ENCODE measurements around the gene CACYBP. TPM values are rescaled to one million over a fixed set of nuclear protein-coding genes. Genes with fewer than 3 reads are reported as not detected.

CACYBP gene
- total RNA-seq, 1 donor from 2014 or later, result 95.0 TPM

DNA sequence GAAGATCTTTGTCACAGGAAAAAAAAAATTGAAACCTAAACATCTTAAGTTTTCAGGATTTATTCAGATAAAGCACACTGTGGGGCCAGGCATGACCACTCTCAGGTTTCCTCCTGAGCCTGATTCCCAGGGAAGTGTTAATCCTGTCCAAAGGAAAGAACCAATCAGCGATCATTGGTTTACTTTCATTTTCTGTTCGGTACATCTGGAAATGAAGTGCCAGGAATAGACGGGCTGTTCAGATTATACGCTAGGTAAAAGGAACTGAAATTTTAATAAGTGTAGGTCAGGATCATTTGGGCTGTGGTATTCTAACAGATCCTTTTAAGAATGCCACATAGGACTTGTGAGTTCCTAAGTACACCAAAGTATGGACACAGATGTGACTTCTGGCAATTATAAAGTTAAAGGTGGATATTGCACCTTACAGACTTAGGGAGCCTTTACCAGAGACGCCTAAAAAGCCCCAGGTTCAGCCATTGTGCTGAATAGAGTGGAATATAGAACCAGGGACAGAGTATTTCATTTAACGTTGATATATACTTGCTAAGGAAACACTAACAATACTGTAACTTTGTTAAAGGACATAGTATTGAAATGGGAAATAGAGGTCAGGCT, 9.3 kb upstream of the CACYBP start:
- no peak overlapping the region for H3K4me3 Mint-ChIP-seq (ENCODE audit: unreplicated experiment)
- H3K4me1 Mint-ChIP-seq (ENCODE audit: low read depth, unreplicated experiment), result no peaks in the 10 kb centered on the region
- no peak for FAIRE-seq
- Histone ChIP-seq H3K4me3 (ENCODE audit: insufficient read depth, low read depth, low read length) (no peak overlapping the region), H3K79me2 (ENCODE audit: insufficient read depth, low read length) (no peaks in the 10 kb centered on the region), H4K20me1 (ENCODE audit: insufficient read depth, low read length) (no peaks in the 10 kb centered on the region), H3K4me1 (ENCODE audit: insufficient read depth, low read length) (peaks cover 4% of the 10 kb centered on the region), H3K27me3 (ENCODE audit: insufficient read depth, low read length) (no peaks in the 10 kb centered on the region), H3K9ac (ENCODE audit: low read length) (no peak overlapping the region), H3K4me2 (ENCODE audit: low read length) (no peak overlapping the region), H3K9me3 (ENCODE audit: insufficient read depth, low read depth, low read length) (no peaks in the 10 kb centered on the region), H3K27ac (ENCODE audit: low read depth, low read length) (no peak overlapping the region), H2AFZ (ENCODE audit: low read depth, low read length) (no peak overlapping the region), H3K36me3 (ENCODE audit: insufficient read depth, low read length) (no peaks in the 10 kb centered on the region)
- peaks cover 3% of the 10 kb centered on the region for H3K36me3 Mint-ChIP-seq (ENCODE audit: low read depth, unreplicated experiment)
- no peaks in the 10 kb centered on the region for H3K27me3 Mint-ChIP-seq (ENCODE audit: low read depth, unreplicated experiment)
- no peak for TF ChIP-seq EZH2 (IDR thresholded peaks at IDR 0.05; ENCODE audit: insufficient read depth, low read length)
- TF ChIP-seq, protein P1, sequence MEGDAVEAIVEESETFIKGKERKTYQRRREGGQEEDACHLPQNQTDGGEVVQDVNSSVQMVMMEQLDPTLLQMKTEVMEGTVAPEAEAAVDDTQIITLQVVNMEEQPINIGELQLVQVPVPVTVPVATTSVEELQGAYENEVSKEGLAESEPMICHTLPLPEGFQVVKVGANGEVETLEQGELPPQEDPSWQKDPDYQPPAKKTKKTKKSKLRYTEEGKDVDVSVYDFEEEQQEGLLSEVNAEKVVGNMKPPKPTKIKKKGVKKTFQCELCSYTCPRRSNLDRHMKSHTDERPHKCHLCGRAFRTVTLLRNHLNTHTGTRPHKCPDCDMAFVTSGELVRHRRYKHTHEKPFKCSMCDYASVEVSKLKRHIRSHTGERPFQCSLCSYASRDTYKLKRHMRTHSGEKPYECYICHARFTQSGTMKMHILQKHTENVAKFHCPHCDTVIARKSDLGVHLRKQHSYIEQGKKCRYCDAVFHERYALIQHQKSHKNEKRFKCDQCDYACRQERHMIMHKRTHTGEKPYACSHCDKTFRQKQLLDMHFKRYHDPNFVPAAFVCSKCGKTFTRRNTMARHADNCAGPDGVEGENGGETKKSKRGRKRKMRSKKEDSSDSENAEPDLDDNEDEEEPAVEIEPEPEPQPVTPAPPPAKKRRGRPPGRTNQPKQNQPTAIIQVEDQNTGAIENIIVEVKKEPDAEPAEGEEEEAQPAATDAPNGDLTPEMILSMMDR (IDR thresholded peaks at IDR 0.05; ENCODE audit: insufficient read depth, low read depth, low read length), result no peak
- H3K9me3 Mint-ChIP-seq (ENCODE audit: unreplicated experiment), result no peaks in the 10 kb centered on the region
- no peak for DNase-seq (ENCODE audit: low read depth)
- no peak overlapping the region for H3K27ac Mint-ChIP-seq (ENCODE audit: unreplicated experiment)

GRCh38 chr1:174991473-174991872, 8.3 kb upstream of the CACYBP start:
- no peak overlapping the region for H3K4me3 ChIP-seq (ENCODE audit: insufficient read depth, low read depth, low read length)
- H3K9me3 ChIP-seq (ENCODE audit: insufficient read depth, low read depth, low read length), result no peaks in the 10 kb centered on the region
- H3K79me2 ChIP-seq (ENCODE audit: insufficient read depth, low read length), result no peaks in the 10 kb centered on the region
- peaks cover 3% of the 10 kb centered on the region for H3K4me1 Mint-ChIP-seq (ENCODE audit: low read depth, unreplicated experiment)
- DNase-seq (ENCODE audit: low read depth) (peak; percentile 22), FAIRE-seq (no peak)
- no peak overlapping the region for H3K4me3 Mint-ChIP-seq (ENCODE audit: unreplicated experiment)
- H3K27ac ChIP-seq (ENCODE audit: low read depth, low read length), result no peak overlapping the region
- no peaks in the 10 kb centered on the region for H3K27me3 Mint-ChIP-seq (ENCODE audit: low read depth, unreplicated experiment)
- no peak overlapping the region for H2AFZ ChIP-seq (ENCODE audit: low read depth, low read length)
- no peaks in the 10 kb centered on the region for H3K9me3 Mint-ChIP-seq (ENCODE audit: unreplicated experiment)
- TF ChIP-seq, protein P1 (IDR thresholded peaks at IDR 0.05; ENCODE audit: insufficient read depth, low read depth, low read length), result no peak
- TF ChIP-seq EZH2 (IDR thresholded peaks at IDR 0.05; ENCODE audit: insufficient read depth, low read length), result no peak
- no peak overlapping the region for H3K27ac Mint-ChIP-seq (ENCODE audit: unreplicated experiment)
- no peak overlapping the region for H3K4me2 ChIP-seq (ENCODE audit: low read length)
- no peaks in the 10 kb centered on the region for H3K27me3 ChIP-seq (ENCODE audit: insufficient read depth, low read length)
- peaks cover 3% of the 10 kb centered on the region for H3K36me3 Mint-ChIP-seq (ENCODE audit: low read depth, unreplicated experiment)
- H3K4me1 ChIP-seq (ENCODE audit: insufficient read depth, low read length), result peaks cover 11% of the 10 kb centered on the region
- H3K36me3 ChIP-seq (ENCODE audit: insufficient read depth, low read length), result no peaks in the 10 kb centered on the region
- no peaks in the 10 kb centered on the region for H4K20me1 ChIP-seq (ENCODE audit: insufficient read depth, low read length)
- H3K9ac ChIP-seq (ENCODE audit: low read length), result no peak overlapping the region

- H4K20me1 ChIP-seq (ENCODE audit: insufficient read depth, low read length), result no peaks in the 10 kb centered on the region
- Mint-ChIP-seq H3K36me3 (ENCODE audit: low read depth, unreplicated experiment) (no peaks in the 10 kb centered on the region), H3K27ac (ENCODE audit: unreplicated experiment) (no peak overlapping the region), H3K27me3 (ENCODE audit: low read depth, unreplicated experiment) (no peaks in the 10 kb centered on the region), H3K4me1 (ENCODE audit: low read depth, unreplicated experiment) (peaks cover 4% of the 10 kb centered on the region), H3K9me3 (ENCODE audit: unreplicated experiment) (no peaks in the 10 kb centered on the region), H3K4me3 (ENCODE audit: unreplicated experiment) (no peak overlapping the region)
- no peak overlapping the region for H3K9ac ChIP-seq (ENCODE audit: low read length)
- FAIRE-seq (no peak), DNase-seq (ENCODE audit: low read depth) (no peak)
- no peak overlapping the region for H2AFZ ChIP-seq (ENCODE audit: low read depth, low read length)
- no peak overlapping the region for H3K27ac ChIP-seq (ENCODE audit: low read depth, low read length)
- H3K27me3 ChIP-seq (ENCODE audit: insufficient read depth, low read length), result no peaks in the 10 kb centered on the region
- no peak for TF ChIP-seq EZH2 (IDR thresholded peaks at IDR 0.05; ENCODE audit: insufficient read depth, low read length)
- TF ChIP-seq, protein P1 (IDR thresholded peaks at IDR 0.05; ENCODE audit: insufficient read depth, low read depth, low read length), result no peak
- no peak overlapping the region for H3K4me3 ChIP-seq (ENCODE audit: insufficient read depth, low read depth, low read length)
- H3K4me2 ChIP-seq (ENCODE audit: low read length), result no peak overlapping the region
- peaks cover 19% of the 10 kb centered on the region for H3K4me1 ChIP-seq (ENCODE audit: insufficient read depth, low read length)
- H3K9me3 ChIP-seq (ENCODE audit: insufficient read depth, low read depth, low read length), result no peaks in the 10 kb centered on the region
- no peaks in the 10 kb centered on the region for H3K36me3 ChIP-seq (ENCODE audit: insufficient read depth, low read length)
- peaks cover 2% of the 10 kb centered on the region for H3K79me2 ChIP-seq (ENCODE audit: insufficient read depth, low read length)
Measured at GRCh38 chr1:174995121-174995520, 4.6 kb upstream of the CACYBP start.

Measured in astrocyte (in vitro differentiated cells and primary cell).